Esophagus muscularis mucosa (tissue), 4 donors: ENCODE measurements around the gene HS3ST4. TPM values are rescaled to one million over a fixed set of nuclear protein-coding genes. Genes with fewer than 3 reads are reported as not detected.

Experiments
- DNase-seq: peaks from one replicate; pipeline ENCODE4 v3.0.0-alpha.2; 2017; ENCODE audit errors: extremely low spot score
- H3K27ac ChIP-seq, 4 donors: fragments of 200-600 bp; sonication (generic); replicated peaks in 1 of 4; 1 replicate in 3 of 4; 2 replicates in 1 of 4; pipeline ENCODE4 v1.5.1; 2016 to 2019; ENCODE audit warnings: mild to moderate bottlenecking in 1 of 4
- H3K27me3 ChIP-seq, 4 donors: fragments of 200-600 bp; sonication (generic); one replicate each; pipeline versions ENCODE4 v1.5.1 to v1.6.0; 2016 to 2019
- H3K36me3 ChIP-seq, 4 donors: fragments of 200-600 bp; sonication (generic); one replicate each; pipeline ENCODE4 v1.5.1; 2016 to 2019
- H3K4me1 ChIP-seq, 4 donors: fragments of 200-600 bp; sonication (generic); one replicate each; pipeline ENCODE4 v1.5.1; 2016 to 2019
- H3K4me3 ChIP-seq, 4 donors: fragments of 200-600 bp; sonication (generic); 1 replicate in 2 of 4; 2 replicates in 2 of 4; pipeline ENCODE4 v1.5.1; 2016 to 2019; ENCODE audit warnings: mild to moderate bottlenecking in 4 of 4, moderate library complexity in 1 of 4
- H3K9me3 ChIP-seq, 4 donors: fragments of 200-600 bp; sonication (generic); 1 replicate in 3 of 4; 2 replicates in 1 of 4; pipeline ENCODE4 v1.5.1; 2016 to 2019
- EP300 ChIP-seq: sonication (generic); formaldehyde crosslinking; IDR thresholded peaks from one replicate; pipeline ENCODE4 v1.6.1; 2017; ENCODE audit warnings: antibody characterized with exemption
- POLR2A ChIP-seq: fragments of 450-650 bp; IDR thresholded peaks from one replicate; pipeline ENCODE4 v1.6.1; 2017; ENCODE audit warnings: antibody characterized with exemption, moderate library complexity, mild to moderate bottlenecking, low read depth
- POLR2AphosphoS5 ChIP-seq, 2 donors: sonication (generic); formaldehyde crosslinking; IDR thresholded peaks; one replicate each; pipeline ENCODE4 v1.6.1; 2017; ENCODE audit warnings: antibody characterized with exemption in 2 of 2
- WGBS: methylation state at CpG from one replicate; pipeline ENCODE4 v1.1.5; 2018; 5-methylcytosine and 5-hydroxymethylcytosine counted together
- intact Hi-C: fragments of 100-400 bp; cut with DNase I; formaldehyde crosslinking; loops from one replicate; pipeline ENCODE4 v1.15.1; 2023
- total RNA-seq, 4 donors: library from RNA; depleted of rRNA; stranded (reverse); fragments of >200 nt; gene quantifications; one replicate each; pipeline versions ENCODE4 v1.1.0 to v1.2.1, GENCODE V29; 2016
- TF ChIP-seq, protein P1 (sequence below), 3 experiments: fragments of 200-600 bp in 2 of 3; fragments of 450-650 bp in 1 of 3; sonication (generic) in 2 of 3; IDR thresholded peaks; one replicate each; pipeline ENCODE4 v1.5.1; 2017 to 2019; ENCODE audit warnings: antibody characterized with exemption in 3 of 3, mild to moderate bottlenecking in 2 of 3, moderate library complexity in 1 of 3

HS3ST4 gene
- total RNA-seq, 4 donors from 2014 or later = not detected

DNA sequence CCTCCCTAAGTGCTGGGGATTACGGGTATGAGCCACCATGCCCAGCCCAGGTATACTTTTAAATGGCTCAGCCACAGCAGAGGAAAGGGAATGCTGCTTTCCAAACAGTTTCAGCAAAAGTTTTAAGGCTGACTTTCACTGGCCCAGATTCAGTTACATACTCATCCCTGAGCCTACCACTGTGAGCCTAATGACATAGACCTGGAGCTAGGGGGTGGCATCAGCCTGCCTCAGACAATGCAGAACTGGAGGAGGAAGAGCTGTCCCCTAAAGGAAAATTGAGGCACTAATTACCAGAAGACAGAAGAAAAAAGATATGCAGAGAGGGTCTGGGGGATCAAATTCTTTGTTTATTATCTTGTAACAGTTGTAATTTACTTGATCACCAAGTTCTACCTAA is 43.9 kb downstream of the HS3ST4 start:
- intact Hi-C loops = no loop called here
- no peak for DNase-seq
- Histone ChIP-seq H3K4me3 (no peak overlapping the region), H3K36me3 (no peaks in the 10 kb centered on the region), H3K4me1 (no peaks in the 10 kb centered on the region), H3K9me3 (no peaks in the 10 kb centered on the region), H3K27me3 (peaks cover 0 to 5% (median 0%) of the 10 kb centered on the region in 4 donors), H3K27ac (no peak overlapping the region)
- 86% methylated on average over 1 of the region's 1 CpG for WGBS
- TF ChIP-seq, protein P1, sequence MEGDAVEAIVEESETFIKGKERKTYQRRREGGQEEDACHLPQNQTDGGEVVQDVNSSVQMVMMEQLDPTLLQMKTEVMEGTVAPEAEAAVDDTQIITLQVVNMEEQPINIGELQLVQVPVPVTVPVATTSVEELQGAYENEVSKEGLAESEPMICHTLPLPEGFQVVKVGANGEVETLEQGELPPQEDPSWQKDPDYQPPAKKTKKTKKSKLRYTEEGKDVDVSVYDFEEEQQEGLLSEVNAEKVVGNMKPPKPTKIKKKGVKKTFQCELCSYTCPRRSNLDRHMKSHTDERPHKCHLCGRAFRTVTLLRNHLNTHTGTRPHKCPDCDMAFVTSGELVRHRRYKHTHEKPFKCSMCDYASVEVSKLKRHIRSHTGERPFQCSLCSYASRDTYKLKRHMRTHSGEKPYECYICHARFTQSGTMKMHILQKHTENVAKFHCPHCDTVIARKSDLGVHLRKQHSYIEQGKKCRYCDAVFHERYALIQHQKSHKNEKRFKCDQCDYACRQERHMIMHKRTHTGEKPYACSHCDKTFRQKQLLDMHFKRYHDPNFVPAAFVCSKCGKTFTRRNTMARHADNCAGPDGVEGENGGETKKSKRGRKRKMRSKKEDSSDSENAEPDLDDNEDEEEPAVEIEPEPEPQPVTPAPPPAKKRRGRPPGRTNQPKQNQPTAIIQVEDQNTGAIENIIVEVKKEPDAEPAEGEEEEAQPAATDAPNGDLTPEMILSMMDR (IDR thresholded peaks at IDR 0.05) = no peak

DNA sequence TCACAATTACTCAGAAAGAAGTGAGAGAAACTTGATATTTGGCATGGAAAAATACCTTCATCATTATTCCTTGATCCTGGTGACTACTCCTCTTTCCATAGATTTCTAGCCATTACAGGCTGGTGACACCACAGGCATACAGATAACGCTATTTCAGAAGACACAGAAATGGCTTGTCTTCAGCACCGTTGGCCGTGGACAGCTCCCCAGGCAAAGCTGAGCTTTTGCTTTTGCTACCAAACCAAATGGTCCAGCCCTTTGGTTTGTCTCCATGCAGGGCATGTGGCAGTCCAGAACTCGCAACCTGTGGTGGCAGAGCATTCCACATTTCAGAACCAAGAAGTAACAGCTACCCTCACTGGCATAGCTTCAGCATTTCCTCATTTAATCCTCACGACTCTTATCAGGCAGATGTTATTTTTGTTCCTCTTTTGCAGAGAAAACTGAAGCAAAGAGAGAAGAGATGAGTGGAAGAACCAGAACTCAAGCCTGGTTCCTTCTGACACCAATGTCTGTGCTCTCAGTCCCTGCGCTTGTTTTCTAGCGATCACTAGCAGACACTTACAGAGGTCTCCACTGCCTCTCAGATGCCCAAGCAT is 55.5 kb downstream of the HS3ST4 start:
- Histone ChIP-seq H3K9me3 (no peaks in the 10 kb centered on the region), H3K4me3 (no peak overlapping the region), H3K4me1 (no peaks in the 10 kb centered on the region), H3K36me3 (no peaks in the 10 kb centered on the region), H3K27me3 (no peaks in the 10 kb centered on the region), H3K27ac (no peak overlapping the region)
- DNase-seq = no peak
- intact Hi-C loops = no loop called here
- WGBS = 67% methylated on average over 7 of the region's 7 CpGs
- TF ChIP-seq, protein P1 (IDR thresholded peaks at IDR 0.05) = no peak
- TF ChIP-seq POLR2AphosphoS5 (IDR thresholded peaks at IDR 0.05) (no peak), POLR2A (no peak), EP300 (no peak)

DNA sequence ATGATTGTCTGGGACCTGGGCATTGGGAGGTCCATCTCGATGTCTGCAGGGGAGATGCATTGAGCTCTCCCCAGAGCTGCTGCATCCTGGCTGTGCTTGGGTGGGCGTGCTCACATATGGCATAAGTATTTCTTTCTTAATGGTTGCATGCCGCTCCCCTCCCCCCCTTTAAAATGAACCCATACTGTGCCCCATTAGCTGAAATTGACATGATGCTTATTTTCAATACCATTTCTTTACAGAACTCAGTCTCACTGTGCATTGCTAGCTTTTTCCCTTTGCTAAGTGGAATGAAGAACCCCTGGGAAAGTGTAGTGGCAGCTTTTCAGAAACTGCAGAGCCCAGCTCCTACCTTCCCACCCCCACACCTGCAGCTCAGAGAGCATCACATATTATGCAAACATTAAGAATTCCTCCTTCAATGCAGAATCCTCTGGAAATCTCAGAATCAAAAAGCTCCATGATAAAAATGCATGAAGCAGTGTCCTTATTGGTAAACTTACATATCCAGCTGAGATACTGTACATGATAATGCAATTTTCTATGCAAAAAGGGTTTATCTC is 56.4 kb downstream of the HS3ST4 start:
- DNase-seq = no peak
- H3K9me3 ChIP-seq = no peaks in the 10 kb centered on the region
- no peak overlapping the region for H3K27ac ChIP-seq

DNA sequence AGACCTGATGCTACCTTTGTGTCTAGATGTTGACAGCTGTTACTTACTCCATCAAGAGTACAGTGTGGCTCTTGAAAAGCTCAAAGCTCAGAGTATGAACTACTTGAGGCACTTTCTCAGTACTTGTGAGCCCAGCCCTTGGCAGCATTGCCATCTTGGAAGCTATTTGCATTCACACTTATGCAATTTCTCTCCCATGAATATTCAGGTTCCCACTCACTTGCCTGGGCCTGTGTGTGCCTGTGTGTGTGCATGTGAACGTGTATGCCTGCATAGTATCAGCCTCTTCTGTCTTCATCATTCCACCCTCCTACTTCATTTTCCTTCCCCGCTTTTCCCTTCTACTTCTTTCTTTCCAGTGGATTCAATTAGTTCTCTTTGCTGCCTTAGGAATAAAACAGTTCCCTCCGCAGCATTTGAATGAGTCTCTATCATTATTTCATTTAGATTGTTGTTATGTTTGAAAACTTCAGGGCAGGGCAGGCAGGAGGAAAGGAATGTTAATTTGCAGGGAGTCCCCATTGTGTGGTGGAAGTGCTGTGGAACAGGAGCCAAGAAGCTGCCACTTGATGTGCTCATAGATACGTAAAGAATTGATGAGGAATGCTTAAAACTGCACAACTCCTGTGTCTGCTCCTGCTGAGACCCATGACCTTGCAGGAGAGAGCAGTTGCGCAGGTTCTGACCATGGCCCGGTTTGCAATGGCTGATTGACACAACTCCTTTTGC is 58.9 kb downstream of the HS3ST4 start:
- DNase-seq = no peak
- Histone ChIP-seq H3K4me1 (no peaks in the 10 kb centered on the region), H3K27ac (no peak overlapping the region), H3K4me3 (no peak overlapping the region), H3K27me3 (no peaks in the 10 kb centered on the region), H3K36me3 (no peaks in the 10 kb centered on the region), H3K9me3 (no peaks in the 10 kb centered on the region)
- 64% methylated on average over 6 of the region's 6 CpGs for WGBS
- TF ChIP-seq POLR2AphosphoS5 (IDR thresholded peaks at IDR 0.05) (no peak), EP300 (no peak), POLR2A (no peak)
- TF ChIP-seq, protein P1 (IDR thresholded peaks at IDR 0.05) = no peak
- intact Hi-C loops = no loop called here

More for the DNA sequence above, 56.4 kb downstream of the HS3ST4 start:
- Histone ChIP-seq H3K4me3 (no peak overlapping the region), H3K27me3 (no peaks in the 10 kb centered on the region), H3K4me1 (no peaks in the 10 kb centered on the region), H3K36me3 (no peaks in the 10 kb centered on the region)
- TF ChIP-seq POLR2A = no peak
- no peak for TF ChIP-seq POLR2AphosphoS5 (IDR thresholded peaks at IDR 0.05)
- TF ChIP-seq EP300 = no peak
- TF ChIP-seq, protein P1 (IDR thresholded peaks at IDR 0.05) = no peak
- 77% methylated on average over 3 of the region's 3 CpGs for WGBS
- intact Hi-C loops = no loop called here
